GM12892 (cell line): ENCODE data around the gene TNS2.

ENCODE experiments used
- POLR2A ChIP-seq: IDR thresholded peaks from 2 replicates; pipeline ENCODE4 v1.6.1; 2011; ENCODE audit warnings: low read depth, low read length, control low read depth
- TAF1 ChIP-seq: IDR thresholded peaks from 2 replicates; pipeline ENCODE4 v1.6.1; 2011; ENCODE audit warnings: low read depth, mild to moderate bottlenecking, control low read depth, low read length, borderline replicate concordance

GRCh38 chr12:53090105-53090504 lies 40.2 kb downstream of the TNS2 start:
- no peak for TF ChIP-seq TAF1
- no peak for TF ChIP-seq POLR2A
